Right hindlimb (tissue), 1 donor: ENCODE measurements around the gene TNS3.

Experiments used
- DNase-seq: peaks from one replicate; pipeline ENCODE4 v3.0.0-alpha.2; 2018

TNS3 gene

GRCh38 chr7:47580811-47581331 is 1.0 kb downstream of the TNS3 start:
- DNase-seq = no peak

DNA sequence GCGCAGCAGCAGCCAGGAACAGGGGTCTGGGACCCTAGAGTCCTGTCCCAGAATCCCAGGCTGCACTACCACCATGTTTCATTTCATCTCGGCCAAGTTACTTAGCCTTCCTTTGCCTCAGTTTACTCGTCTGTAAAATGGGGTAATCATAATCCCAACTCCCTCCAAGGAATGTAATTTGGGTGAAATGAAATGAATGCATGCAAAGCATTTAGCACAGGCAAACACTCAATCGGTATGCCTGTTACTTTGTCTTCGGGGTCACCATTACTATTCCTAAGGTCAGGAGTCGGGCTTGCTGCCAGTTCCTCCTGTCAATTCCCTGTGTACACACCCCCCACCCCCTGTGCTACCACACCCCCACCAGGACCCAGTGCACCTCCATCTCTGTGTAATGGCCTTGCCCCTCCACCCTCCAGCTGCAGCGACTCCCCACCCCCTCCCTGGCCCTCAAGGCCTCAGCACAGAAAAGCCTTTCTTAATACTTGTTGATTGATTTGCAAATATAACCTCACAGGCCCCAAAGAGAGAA is 1.7 kb downstream of the TNS3 start:
- no peak for DNase-seq

- no peak for DNase-seq
Observed at GRCh38 chr7:47579458-47579857, 2.5 kb downstream of the TNS3 start.

DNA sequence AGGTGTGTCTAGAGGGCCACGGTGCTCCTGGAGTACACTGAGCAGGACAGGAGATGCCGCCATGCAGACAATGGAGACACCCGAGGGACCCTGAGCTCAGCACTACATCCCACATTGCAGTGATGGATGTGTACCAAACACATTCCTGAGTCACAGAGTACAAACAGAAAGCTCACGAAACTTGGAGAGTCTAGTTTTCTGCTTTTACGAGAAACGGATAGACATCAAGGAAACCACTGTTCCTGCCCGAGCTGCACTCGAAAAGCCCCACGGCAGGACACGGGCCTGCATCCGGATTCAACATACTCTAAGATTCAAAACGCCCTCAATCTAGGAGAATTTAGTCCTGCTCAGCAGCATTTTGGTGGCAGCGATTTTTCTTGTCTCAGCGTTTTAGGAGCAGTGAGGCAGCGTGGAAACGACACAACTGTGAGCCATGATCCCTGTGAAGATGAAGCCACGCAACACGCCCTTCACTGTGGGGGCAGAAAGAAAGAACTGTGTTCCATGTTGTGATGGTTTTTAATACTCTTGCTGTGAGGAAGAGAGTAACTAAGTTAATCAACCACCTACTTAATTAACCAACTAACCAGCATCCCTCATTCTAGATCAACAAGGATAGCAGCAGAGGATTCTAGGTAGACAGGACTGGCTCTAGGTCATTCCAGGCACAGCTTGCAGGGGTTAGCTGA is 3.2 kb downstream of the TNS3 start:
- peak; percentile 61 for DNase-seq

DNA sequence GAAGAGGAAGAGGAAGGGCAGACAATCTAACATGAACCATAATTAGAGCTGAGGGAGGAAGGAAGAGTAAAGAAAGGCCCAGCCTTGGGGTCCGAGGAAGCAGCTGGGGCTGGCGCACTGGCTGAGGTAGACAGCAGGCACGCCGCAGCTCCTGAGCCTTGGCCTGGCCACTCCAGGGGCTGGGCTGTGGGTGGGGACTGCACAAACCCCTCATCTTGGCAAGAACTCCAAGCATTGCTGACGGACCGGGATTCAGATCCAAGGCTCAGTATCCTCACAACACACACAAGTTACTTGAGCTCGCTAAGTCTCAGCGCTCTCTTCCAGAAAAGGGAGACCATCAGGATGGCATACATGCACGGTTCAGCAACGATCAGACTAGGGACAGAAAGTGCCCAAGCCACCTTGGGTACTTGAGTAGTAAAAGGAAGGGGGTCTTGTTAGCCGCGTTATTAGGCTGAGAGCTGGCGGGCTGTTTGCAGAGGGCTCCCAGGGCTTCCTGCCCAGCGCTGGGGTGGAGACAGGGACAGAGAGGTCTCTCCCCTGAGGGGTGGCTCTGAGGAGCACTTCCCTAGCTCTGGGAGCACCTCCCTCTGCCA is 4.5 kb downstream of the TNS3 start:
- DNase-seq = peak; percentile 90

- no peak for DNase-seq
Observed at GRCh38 chr7:47576866-47577306, 5.0 kb downstream of the TNS3 start.

DNA sequence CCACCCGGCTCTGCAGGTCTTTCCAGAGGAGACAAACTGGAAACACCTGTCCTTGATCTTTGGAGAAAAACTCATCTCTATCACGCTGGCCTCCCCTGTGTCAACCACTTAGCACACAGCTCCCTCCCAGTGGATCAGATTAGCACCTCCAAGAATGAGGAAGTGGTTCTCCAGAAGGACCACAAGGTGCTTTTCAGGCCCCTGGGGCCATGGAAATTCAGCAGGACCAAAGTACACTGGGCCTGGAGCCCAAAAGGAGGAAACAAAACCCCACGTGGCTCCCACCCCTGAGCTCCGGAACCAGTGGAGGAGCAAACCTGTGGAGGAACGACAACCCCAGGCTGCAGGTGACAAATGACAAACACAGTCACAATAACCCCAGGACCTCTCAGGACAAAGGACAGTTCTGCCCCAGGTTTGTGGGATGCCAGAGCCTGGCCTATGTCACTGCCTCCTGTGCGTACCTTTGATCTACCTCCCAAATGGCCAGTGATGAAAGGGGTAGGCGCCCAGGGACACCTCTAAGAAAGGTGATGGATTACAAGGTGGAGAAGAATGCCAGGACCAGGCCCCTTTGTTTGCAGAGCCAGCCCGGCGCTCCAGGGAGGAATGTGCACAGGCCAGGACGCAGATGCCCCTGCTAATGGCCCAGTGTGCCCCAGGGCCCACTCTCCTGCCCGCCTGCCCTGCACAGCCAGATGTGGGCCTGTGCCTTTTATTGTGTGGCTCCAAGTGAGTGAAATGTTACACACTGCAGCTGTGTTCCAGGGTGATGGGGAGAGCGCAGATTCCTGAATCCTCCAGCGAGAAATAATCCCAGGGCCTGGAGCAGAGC is 5.7 kb downstream of the TNS3 start:
- peak; percentile 94 for DNase-seq

- DNase-seq = no peak
Observed at GRCh38 chr7:47574482-47575329, 7.2 kb downstream of the TNS3 start.

- peak; percentile 76 for DNase-seq
Observed at GRCh38 chr7:47573758-47574481, 8.0 kb downstream of the TNS3 start.

GRCh38 chr7:47572939-47573757 is 8.8 kb downstream of the TNS3 start:
- DNase-seq = peak; percentile 25

GRCh38 chr7:47572094-47572445 is 9.8 kb downstream of the TNS3 start:
- no peak for DNase-seq

GRCh38 chr7:47571331-47572093 is 10.4 kb downstream of the TNS3 start:
- DNase-seq = peak; percentile 79

DNA sequence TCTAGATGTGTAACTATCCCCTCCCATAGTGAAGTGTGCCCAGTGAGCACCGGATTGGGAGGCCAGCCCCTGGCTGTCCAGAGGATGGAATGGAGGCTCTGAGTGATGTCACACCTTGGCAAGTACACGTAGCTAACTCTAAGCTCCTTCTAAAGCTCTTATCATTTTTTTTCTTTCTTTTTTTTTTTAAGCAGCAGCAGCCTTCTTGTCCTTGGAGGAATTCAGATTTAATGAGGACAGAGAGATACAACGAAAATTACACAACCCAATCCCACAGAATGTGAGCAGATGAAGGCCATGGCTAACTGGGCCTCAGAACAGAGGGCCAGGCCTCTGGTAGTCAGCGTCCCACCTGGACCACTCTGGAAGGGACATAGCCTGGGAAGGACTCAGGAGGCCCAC is 11.3 kb downstream of the TNS3 start:
- peak; percentile 78 for DNase-seq

DNA sequence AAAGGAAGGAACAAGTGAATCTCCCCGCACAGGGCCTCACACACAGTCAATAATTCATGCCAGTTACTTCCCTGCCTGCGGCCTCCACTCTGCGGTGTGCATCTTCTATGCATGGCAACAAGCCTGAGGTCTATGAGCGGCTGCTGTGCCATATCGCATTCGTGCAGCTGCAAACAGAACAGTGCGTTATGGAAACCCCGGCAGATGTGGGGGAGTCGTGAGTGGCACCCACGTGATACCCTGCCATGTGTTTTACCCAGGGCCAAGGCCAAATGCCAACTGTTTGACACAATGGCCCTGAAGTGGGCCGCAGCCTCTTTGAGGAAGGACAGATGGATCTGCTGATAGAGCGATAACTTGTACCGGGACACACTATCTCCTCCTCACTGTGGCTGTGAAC is 13.4 kb downstream of the TNS3 start:
- peak; percentile 70 for DNase-seq

- peak; percentile 7 for DNase-seq
Observed at GRCh38 chr7:47568056-47568455, 13.9 kb downstream of the TNS3 start.

- DNase-seq = peak; percentile 12
Observed at GRCh38 chr7:47565640-47566250, 16.2 kb downstream of the TNS3 start.

DNA sequence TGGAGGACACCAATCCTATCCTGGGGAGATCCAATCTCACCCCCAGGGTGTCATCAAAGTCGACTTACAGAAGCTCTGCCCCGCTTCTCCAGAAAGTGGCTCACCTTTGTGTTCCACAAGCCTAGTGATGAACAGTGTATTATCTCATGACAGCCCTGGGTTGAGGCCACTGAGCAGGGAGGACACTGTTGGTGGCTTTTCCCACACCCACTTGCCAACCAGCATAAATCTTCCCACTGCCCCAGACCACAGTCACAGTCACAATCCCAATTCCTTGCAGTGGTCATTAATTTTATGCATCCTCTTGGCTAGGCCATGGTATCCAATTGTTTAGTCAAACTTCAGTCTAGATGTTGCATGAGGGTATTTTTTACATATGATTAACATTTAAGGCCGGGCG is 18.4 kb downstream of the TNS3 start:
- DNase-seq = no peak

DNA sequence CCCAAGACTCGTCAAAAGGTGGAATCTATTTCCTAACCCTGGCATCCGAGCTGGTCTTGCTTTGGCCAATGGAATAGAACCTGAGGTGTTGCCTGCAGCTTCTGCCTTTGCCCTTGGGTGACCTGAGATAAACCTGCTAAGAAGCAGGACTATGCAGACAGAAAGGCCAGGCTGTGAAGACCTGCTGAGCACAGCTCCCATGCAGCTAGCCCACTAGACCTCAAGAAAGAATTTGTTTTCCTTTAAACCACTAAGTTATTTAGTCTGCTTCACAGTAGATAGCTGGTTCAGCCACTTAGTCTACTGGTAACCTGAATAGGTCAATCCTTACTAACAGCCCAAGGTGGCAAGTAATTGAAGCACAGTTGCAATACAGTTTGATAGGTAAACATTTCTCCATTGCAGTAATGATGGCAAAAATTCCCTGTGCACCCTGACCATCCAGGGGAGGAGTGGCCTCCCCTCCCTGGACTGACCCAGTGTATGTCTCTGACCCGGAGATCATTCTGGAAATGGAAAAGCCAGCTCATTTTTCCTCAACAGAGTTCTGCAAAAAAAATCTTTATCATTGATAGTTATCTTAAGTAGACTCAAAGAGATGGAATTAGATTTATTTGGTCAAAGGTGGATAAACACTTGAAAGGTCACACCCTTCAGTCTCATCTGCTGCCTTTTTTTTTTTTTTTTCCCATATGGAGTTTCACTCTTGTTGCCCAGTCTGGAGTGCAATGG is 20.0 kb downstream of the TNS3 start:
- no peak for DNase-seq
